Stimulated activated CD8-positive, alpha-beta memory T cell treated with anti-CD3 and anti-CD28 coated beads, Interleukin-4, amount 100 ng/mL, for 24 hours (primary cell): ENCODE data around the gene DNAH9.
A peak's percentile ranks its signal among the peaks of the same experiment; 100 is the strongest.

Source experiments
- DNase-seq: peaks from one replicate; pipeline ENCODE4 v3.0.0-alpha.2; 2020; ENCODE audit warnings: low read depth

DNAH9 gene

GRCh38 chr17:11598274-11599221 is at the start of gene DNAH9:
TSS of gene DNAH9 (plus strand) at chr17:11598470. CDS start at chr17:11598499, 29 bp downstream.
- DNase-seq = peak; percentile 5

GRCh38 chr17:11550431-11550830 is 47.8 kb upstream of the DNAH9 start:
- DNase-seq = no peak

- no peak for DNase-seq
Observed at GRCh38 chr17:11551442-11551841, 46.8 kb upstream of the DNAH9 start.

DNA sequence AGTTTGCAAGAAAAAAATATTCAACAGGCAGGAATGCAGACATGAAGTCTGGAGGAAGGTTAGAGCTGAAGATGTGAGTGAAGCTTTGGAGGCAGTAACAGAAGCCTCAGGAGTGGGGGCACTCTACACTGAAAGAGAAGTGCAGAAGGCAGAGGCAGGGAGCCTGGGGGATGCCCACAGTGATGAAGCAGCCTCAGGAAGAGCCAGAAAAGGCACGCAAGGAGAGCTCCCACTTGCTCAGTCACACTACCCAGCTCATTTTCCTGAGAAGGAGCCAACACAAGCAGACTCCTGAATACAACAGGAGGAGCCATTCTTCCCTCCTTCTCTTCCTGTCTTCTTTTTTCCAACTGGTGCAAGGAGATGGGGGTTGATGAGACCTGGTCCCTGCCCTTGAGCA is 45.1 kb upstream of the DNAH9 start:
- no peak for DNase-seq

DNA sequence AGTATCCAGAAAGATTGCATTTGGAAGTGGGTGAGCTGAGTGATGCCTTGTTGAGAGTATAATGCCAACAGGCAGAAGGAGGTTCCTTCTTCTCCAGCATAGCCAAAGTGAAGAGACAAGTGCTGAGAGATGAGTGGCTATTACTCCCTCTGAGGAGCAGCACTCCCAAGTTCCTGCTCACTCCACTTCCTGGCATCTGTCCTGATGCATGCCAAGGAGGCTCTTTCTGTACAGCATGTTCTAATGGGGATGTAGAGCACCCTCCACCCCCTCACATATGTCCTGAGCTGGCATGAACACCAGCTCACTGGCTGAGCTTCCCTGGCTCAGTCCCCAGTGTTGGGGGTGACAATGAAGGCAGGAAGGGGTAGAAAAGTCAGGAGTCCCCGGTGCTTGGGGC is 44.2 kb upstream of the DNAH9 start:
- no peak for DNase-seq

DNA sequence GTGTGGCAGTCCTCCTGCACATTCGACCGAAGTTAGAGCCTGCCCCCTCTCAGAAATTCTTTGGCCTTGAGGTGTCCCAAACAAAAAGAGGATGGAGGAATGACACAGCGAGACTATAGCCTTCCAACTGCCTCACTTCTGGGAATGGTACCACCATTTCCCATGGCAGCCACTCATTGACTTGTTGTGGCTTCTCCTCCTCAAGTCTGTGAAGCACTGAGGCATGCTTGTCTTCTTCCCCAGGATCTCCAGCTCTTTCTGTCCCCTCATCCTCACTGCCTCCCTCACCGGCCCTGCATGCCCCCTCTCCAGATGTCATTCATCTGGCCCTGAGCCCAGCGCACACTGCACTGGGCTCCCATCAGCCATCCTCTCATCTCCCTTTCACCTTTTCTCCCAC is 43.7 kb upstream of the DNAH9 start:
- DNase-seq = no peak

GRCh38 chr17:11555530-11555929 is 42.7 kb upstream of the DNAH9 start:
- DNase-seq = no peak

GRCh38 chr17:11557727-11558452 is 40.4 kb upstream of the DNAH9 start:
- no peak for DNase-seq

- DNase-seq = no peak
Observed at GRCh38 chr17:11558681-11559234, 39.5 kb upstream of the DNAH9 start.

DNA sequence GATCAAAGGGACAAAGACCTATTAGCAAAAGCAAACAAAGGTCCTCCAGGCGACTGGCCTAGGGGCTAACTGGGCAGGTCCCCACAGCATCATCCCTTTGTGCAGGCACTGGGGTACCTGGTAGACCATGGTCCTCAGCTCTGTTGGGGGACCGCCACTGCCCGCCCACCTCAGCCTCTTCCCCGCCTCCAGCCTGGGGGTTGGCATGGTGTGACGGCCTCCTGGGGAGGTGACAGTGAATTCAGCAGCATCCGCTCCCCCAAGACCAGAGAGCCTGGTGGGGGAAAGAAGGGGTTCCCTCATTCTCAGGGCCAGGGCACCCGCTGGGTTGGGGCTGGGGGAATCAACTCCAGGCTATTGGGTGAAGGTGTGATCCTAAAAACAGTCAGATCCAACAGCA is 38.7 kb upstream of the DNAH9 start:
- no peak for DNase-seq

DNA sequence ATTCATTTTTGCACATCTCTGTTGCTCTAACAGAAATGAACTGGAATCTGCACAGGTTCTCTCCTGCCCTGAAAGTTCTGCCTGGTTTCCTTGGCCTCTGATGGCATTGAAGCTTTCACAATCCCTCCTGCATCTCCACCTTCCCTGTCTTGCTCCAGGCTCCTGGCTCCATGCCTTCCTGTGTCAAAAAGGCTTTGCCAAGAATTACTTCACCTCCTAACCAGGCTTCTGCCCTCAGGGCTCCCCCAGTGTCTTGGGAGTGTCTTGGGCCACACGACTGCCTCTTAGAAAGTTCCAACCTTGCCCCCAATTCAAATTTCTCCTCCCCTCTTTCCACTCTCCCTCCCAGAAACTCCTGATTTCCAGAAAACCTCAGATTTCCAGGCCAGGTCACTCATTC is 37.0 kb upstream of the DNAH9 start:
- no peak for DNase-seq

DNA sequence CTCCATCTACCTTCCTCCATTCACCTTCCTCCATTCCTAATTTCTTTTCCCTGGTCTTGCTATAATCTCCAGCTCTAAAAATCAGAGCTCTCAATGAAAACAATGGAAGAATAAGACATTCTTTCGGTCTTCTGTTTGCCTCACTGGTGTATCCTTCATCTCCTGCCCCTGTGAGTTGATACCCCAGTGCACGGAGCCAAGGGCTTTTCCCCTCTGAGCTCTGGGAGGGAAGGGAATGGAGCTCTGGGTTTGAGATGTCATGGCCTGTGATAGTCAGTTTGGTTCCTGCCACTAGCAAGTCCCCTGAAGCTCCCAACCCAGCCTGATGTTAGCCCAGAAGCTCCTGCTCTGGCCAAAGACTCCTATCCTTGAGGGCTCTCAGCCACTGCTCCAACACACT is 36.6 kb upstream of the DNAH9 start:
- no peak for DNase-seq

DNA sequence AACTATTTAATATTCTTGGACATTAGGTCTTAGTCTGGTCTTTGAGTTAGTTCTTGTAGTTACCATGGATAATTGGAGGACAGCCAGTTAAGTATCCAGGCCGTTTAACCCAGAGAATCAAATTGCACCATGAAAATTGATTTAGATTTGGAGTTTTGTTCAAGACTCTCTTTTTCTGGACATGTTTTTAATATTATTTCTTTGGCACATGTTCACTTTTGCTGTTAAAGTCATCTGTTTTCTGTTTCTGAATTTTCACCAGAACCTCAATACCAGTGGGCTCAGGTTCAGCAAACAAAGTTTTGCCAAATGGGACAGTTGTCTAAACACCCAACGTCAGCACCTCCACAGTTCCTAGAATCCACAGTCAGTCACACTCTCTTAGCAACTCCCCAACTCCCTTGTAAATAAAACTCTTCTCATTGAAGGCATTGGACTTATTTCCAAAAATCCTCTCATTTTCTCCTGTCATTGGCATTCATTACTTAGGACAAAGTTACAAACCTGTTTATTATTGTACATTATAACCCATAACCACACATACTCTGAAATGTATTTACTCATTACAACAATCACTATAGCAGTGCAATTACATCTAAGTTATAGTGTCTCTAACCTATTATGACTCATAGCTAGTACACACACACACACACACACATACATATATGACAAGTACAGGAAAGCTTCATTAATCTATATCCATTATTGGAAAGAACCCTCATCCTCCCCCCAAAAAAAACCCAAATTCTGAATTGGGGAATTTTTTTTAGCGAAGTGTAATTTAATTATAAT is 33.5 kb upstream of the DNAH9 start:
- no peak for DNase-seq

GRCh38 chr17:11565591-11565990 is 32.7 kb upstream of the DNAH9 start:
- DNase-seq = no peak

DNA sequence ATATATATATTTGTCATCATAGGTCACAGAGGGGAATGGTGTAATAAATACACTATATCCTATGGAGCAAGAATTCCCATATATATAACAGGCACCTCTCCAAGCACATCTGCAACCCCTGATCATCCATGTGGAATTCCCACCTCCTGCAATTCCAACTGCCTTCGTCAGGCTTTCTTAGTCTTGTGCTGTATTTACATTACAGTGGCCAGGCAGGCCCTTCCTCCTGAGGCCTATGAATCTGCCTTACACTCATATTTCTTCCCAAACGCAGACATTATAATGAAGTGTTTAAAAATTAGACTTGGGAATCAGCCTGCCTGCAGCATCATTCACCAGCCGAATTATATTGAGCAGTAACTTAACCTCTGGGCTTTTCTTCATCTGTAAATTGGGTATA is 19.3 kb upstream of the DNAH9 start:
- no peak for DNase-seq

DNA sequence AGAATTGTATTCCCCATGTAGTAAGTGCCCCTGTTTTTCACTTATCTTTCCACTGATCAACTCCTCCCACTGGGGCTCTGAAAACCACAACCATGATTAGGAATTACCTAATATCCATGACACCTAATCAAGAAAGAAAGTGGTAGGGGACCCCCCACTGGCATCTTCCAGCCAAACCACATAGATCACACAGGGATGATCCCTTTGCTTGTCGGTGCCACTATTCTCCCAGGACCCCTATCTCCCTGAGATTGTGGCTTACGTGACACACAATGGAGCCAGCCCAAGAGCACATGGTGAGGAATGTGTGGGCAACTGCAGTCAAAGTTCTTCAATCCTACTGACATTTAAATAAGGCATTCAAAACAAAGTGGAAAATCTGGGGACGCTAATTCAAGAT is 17.6 kb upstream of the DNAH9 start:
- DNase-seq = no peak

GRCh38 chr17:11582217-11582616 is 16.1 kb upstream of the DNAH9 start:
- no peak for DNase-seq

DNA sequence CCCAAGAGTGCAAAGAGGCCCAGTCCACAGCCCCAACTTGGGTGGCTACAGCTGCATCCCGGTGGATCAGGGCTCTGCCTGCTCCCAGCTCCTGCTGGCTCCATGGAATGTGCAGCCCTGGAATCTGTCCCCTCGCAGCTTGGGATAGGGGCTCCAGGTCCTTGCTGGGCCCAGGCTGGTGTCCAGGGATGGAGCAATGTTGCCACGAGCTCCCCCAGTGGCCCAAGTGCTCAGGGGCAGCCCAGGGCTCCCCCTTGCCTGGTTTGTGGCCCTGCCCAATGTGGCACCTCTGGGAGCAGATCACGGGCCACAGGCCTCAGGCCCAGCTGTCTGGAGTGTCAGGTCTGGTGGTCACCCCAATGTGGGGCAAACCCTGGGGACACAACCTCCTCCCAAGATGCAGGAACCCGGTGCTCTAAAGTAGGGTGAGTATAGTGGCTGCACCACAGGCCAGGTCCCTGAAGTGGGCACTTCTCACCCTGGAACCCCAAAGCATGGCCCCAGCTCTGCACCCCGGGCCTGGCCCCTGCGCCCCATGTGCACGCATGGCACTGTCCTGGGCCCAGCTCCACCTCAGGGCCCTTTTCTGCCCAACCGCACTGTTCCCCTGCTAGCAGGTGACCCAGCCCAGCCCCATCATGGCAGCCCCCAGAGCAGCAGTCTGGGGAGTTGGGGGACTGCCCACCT is 14.8 kb upstream of the DNAH9 start:
- DNase-seq = no peak

- no peak for DNase-seq
Observed at GRCh38 chr17:11589716-11590115, 8.6 kb upstream of the DNAH9 start.

DNA sequence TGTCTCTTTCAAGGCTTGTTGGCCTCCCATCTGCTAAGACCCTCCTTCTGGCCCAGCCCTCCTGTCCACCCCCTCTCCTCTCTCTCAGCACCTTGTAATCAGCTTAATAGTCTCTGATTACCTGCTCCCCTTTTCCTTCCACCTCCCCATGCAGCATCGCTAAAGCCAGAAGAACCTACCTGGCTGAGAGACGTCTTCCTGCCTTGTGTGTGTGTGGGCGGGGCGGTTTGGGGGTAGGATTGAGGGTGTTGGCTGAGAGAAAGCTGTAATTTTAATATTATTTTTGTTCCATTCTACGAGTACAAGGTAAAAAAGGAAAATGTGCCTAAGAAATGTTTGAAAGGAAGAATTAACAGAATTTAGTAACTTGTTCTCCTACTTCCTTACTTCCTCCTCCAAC is 3.4 kb downstream of the DNAH9 start:
- DNase-seq = no peak

GRCh38 chr17:11608396-11608795 is 10.1 kb downstream of the DNAH9 start:
- DNase-seq = no peak
